Central memory CD8-positive, alpha-beta T cell (primary cell): ENCODE results near the gene PAK2.
"Not testable (repeated sequence)": the region's sequence is repeated elsewhere in the genome, so short reads cannot be mapped to it uniquely, and the experiment has no call there.

Source experiments
- ATAC-seq: fragments of 150-1000 bp; cut with Tn5 transposase; replicated peaks from 2 replicates; pipeline ENCODE4 v1.10.0; 2022; ENCODE audit warnings: mild to moderate bottlenecking, moderate FRiP score, moderate number of reproducible peaks; ENCODE audit not compliant: poor library complexity, severe bottlenecking; ENCODE audit errors: extremely low read depth
- DNase-seq, 2 donors: peaks; one replicate each; pipeline ENCODE4 v3.0.0; 2021; ENCODE audit warnings: low spot score in 2 of 2
- H3K27ac Mint-ChIP-seq: one replicate; pipeline ENCODE4 v1.8.0; 2022; ENCODE audit warnings: low read depth, mild to moderate bottlenecking, moderate library complexity, mixed read lengths
- H3K27me3 Mint-ChIP-seq: one replicate; pipeline ENCODE4 v1.8.0; 2022; ENCODE audit warnings: mixed read lengths
- H3K36me3 Mint-ChIP-seq: one replicate; pipeline ENCODE4 v1.8.0; 2022; ENCODE audit warnings: mild to moderate bottlenecking, moderate library complexity, mixed read lengths; ENCODE audit not compliant: insufficient read depth
- H3K4me1 Mint-ChIP-seq: one replicate; pipeline ENCODE4 v1.8.0; 2022; ENCODE audit warnings: mixed read lengths
- H3K4me3 Mint-ChIP-seq: one replicate; pipeline ENCODE4 v1.8.0; 2022; ENCODE audit warnings: mild to moderate bottlenecking, moderate library complexity, mixed read lengths
- H3K9me3 Mint-ChIP-seq: one replicate; pipeline ENCODE4 v1.8.0; 2022; ENCODE audit warnings: mixed read lengths

PAK2 gene

DNA sequence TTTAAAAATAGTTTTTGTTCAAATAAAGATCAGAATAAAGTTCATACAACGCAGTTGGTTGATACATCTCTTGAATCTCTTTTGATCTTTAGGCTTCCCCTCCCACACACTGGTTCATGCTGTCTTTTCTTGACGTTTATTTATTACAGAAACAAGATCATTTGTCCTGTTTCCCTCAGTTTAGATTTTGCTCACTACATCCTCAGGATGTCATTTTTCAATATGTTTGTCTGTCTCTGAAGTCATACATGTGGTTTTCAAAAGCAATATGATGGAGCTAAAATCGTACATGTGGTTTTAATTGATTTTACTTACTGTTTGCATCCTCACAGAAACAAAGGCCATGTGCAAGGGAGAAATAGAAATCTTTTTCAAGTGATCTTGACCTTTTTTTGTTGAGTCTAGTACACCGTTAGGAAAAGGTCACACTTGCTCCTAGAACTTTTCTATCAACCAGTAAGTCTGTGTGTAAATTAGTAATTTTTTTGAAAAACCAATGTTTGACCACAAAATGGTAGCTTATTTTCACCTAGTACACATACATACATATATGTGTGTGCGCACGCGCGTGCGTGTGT is 64.3 kb downstream of the PAK2 start:
- ATAC-seq (no peak), DNase-seq (no peak)
- Mint-ChIP-seq H3K4me3 (no peak overlapping the region), H3K9me3 (no peaks in the 10 kb centered on the region), H3K4me1 (no peaks in the 10 kb centered on the region), H3K36me3 (peaks cover 47% of the 10 kb centered on the region), H3K27ac (no peak overlapping the region), H3K27me3 (no peaks in the 10 kb centered on the region)

DNA sequence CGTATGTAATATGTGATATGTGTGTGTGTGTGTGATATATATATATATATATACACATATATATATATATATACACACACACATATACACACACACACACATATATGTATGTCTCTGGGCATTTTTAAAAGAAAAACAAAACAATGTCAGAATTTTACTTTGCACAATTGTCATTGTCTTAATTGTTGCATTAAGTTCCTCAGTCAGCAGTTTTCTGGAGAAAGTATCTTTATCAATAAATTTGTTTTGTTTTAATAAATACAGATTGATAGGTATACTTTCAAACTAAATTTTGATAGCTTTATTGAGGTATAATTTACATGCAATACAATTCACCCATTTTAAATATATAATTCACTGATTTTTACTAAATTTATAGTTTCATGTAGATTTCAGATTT is 65.1 kb downstream of the PAK2 start:
- Mint-ChIP-seq H3K36me3 (peaks cover 53% of the 10 kb centered on the region), H3K4me3 (no peak overlapping the region), H3K9me3 (no peaks in the 10 kb centered on the region), H3K27ac (no peak overlapping the region), H3K27me3 (no peaks in the 10 kb centered on the region), H3K4me1 (no peaks in the 10 kb centered on the region)
- DNase-seq (no peak), ATAC-seq (no peak)

DNA sequence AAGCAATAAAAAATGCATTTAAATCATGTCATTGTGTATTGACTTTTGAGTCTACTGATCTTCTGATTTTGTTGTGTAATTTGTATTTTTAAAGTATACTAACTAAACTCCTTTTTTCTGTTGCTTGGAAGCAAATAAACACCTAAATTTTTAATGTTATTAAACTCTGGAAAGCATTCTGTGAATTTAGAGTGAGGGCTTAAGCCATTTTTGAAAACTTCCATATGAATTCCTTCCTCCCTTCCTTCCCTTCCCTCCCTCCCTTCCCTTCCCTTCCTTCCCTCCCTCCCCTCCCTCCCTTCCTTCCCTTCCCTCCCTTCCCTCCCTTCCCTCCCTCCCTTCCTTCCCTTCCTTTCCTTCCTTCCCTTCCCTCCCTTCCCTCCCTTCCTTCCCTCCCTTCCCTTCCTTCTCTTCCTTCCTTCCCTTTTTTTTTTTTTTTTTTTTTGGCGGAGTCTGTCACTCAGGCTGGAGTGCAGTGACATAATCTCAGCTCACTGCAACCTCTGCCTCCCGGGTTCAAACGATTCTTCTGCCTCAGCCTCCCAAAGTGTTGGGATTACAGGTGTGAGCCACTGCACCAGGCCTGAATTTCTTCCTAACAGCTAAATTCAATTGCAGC is 71.4 kb downstream of the PAK2 start:
- no peak overlapping the region for H3K4me3 Mint-ChIP-seq
- no peaks in the 10 kb centered on the region for H3K27me3 Mint-ChIP-seq
- DNase-seq: no peak
- no peaks in the 10 kb centered on the region for H3K9me3 Mint-ChIP-seq
- H3K4me1 Mint-ChIP-seq: no peaks in the 10 kb centered on the region
- ATAC-seq: no peak
- peak overlapping the region; percentile 84 for H3K27ac Mint-ChIP-seq
- H3K36me3 Mint-ChIP-seq: peaks cover 72% of the 10 kb centered on the region

DNA sequence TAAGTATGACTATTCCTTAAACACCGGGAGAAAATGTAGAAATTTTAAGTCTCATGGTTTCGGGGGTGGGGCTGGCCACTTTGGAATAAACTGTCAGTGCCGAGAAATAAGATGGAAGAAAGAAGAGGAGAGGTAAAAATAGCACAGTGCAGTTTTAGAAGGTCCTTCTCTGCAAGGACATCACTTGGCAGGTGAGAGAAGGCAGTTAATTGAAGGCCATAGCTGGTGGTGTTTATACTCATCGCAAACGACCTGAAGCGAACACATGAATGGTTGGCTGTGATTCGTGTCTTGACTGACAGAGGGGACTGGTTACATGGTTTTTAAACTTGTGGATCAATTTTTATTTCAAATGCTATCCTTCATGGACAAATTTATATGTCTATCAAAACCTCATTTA is 73.2 kb downstream of the PAK2 start:
- ATAC-seq: no peak
- Mint-ChIP-seq H3K36me3 (peaks cover 68% of the 10 kb centered on the region), H3K4me3 (no peak overlapping the region), H3K27me3 (no peaks in the 10 kb centered on the region), H3K9me3 (no peaks in the 10 kb centered on the region), H3K27ac (no peak overlapping the region), H3K4me1 (no peaks in the 10 kb centered on the region)
- DNase-seq: no peak

DNA sequence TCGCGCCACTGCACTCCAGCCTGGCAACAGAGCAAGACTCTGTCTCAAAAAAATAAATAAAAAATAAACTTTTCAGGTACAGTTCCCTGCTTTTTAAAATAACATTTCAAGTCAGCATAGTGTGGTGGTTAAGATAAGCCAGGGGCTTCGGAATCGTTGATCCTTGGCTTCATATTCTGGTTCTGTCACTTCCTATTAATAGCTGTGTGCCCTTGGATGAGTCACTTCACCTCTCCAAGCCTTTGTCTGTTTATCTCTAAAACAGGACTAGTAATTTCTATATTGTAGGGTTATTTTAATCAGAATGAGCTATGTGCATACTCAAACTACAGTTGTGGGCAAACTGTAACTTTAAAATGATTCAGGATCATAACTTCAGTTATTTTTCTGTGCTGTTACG is 74.2 kb downstream of the PAK2 start:
- peaks cover 66% of the 10 kb centered on the region for H3K36me3 Mint-ChIP-seq
- DNase-seq (no peak), ATAC-seq (no peak)
- no peaks in the 10 kb centered on the region for H3K4me1 Mint-ChIP-seq
- H3K9me3 Mint-ChIP-seq: no peaks in the 10 kb centered on the region
- no peak overlapping the region for H3K27ac Mint-ChIP-seq
- no peak overlapping the region for H3K4me3 Mint-ChIP-seq
- H3K27me3 Mint-ChIP-seq: no peaks in the 10 kb centered on the region

DNA sequence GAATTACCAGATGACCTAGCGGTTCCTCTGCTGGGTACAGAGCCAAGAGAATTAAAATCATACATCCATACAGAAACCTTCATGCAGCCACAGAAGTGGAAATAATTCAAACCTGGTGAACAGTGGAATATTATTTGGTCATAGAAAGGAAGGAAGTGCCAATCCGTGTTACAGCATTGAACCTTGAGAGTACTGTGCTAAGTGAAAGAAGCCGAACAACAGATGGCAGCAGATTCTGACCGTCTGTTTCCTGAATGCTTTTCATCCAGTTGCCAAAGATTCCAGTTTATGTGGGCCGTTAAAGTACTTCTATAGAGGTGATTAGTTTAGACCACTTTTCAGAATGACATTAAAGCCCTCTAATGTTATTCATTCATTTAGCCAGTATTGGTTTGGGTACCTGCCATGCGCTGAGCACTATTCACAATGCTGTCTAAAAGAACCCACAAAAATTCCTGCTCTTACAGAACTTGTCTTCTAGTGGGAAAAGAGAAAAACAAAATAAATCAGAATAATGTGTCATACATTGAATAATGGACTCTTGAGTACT is 82.2 kb downstream of the PAK2 start:
- no peak for DNase-seq
- H3K9me3 Mint-ChIP-seq: no peaks in the 10 kb centered on the region
- no peak overlapping the region for H3K27ac Mint-ChIP-seq
- H3K27me3 Mint-ChIP-seq: no peaks in the 10 kb centered on the region
- H3K36me3 Mint-ChIP-seq: peaks cover 60% of the 10 kb centered on the region
- H3K4me1 Mint-ChIP-seq: no peaks in the 10 kb centered on the region
- no peak for ATAC-seq
- no peak overlapping the region for H3K4me3 Mint-ChIP-seq

DNA sequence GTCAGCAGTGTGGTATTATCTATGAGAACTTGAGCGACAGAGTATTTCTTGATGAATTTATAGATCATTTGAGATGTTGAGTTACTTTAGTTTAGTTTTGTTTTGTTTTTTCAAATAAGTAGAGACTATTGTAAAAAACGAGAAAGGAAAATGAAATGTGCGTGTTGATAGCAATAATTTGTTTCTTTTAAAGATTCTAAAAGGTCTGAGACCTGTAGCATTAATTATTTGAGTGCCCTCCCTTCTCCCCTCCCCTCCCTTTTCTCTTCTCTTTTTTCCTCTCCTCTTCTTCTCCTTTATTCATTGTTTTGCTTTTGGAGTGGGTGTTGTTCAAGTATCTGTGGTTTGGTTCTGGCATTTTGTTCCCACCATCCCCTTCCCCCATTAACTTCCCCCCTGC is 90.0 kb downstream of the PAK2 start:
- peaks cover 32% of the 10 kb centered on the region for H3K36me3 Mint-ChIP-seq

DNA sequence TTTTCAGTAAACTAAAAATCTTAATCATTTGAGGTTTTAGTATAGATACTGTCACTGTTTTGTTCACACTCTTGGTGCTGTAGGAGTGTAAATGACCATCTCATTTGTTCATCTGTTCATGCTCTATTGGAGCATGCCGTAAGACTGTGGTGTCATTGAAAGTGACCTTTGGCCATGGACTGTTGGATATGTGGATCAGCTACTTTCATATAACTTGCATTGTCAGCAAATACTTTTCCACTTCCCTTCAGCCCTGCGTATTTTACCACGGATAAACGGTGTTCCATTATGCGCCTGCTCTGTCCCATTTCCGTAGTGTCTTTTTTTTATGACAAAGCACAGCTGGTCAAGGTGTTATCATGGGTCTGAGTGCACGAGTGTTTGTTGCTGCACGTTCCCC is 95.4 kb downstream of the PAK2 start:
- no peaks in the 10 kb centered on the region for H3K4me1 Mint-ChIP-seq
- H3K36me3 Mint-ChIP-seq: peaks cover 20% of the 10 kb centered on the region
- DNase-seq: no peak
- no peak overlapping the region for H3K27ac Mint-ChIP-seq
- H3K27me3 Mint-ChIP-seq: no peaks in the 10 kb centered on the region
- ATAC-seq: no peak
- no peak overlapping the region for H3K4me3 Mint-ChIP-seq
- H3K9me3 Mint-ChIP-seq: no peaks in the 10 kb centered on the region

More for the DNA sequence above, 90.0 kb downstream of the PAK2 start:
- not testable (repeated sequence) for DNase-seq, H3K27me3 Mint-ChIP-seq, H3K27ac Mint-ChIP-seq, ATAC-seq, H3K9me3 Mint-ChIP-seq, H3K4me1 Mint-ChIP-seq, H3K4me3 Mint-ChIP-seq

DNA sequence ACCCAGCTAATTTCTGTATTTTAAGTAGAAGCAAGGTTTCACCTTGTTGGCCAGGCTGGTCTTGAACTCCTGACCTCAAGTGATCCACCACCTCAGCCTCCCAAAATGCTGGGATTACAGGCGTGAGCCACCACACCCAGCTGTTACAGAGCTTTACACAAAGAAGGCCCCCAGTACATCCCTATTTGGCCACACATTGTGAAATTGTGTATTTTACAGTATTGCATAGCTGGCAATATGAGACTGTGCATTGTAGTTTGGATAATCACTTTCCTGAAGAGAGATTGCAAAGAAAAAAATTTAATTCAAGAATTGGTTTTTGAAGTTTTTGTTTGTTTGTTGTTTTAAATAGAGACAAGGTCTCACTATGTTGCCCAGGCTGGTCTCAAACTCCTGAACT is 97.0 kb downstream of the PAK2 start:
- not testable (repeated sequence) for H3K27ac Mint-ChIP-seq, H3K4me1 Mint-ChIP-seq, DNase-seq, ATAC-seq, H3K27me3 Mint-ChIP-seq, H3K4me3 Mint-ChIP-seq, H3K9me3 Mint-ChIP-seq
- H3K36me3 Mint-ChIP-seq: peaks cover 10% of the 10 kb centered on the region

DNA sequence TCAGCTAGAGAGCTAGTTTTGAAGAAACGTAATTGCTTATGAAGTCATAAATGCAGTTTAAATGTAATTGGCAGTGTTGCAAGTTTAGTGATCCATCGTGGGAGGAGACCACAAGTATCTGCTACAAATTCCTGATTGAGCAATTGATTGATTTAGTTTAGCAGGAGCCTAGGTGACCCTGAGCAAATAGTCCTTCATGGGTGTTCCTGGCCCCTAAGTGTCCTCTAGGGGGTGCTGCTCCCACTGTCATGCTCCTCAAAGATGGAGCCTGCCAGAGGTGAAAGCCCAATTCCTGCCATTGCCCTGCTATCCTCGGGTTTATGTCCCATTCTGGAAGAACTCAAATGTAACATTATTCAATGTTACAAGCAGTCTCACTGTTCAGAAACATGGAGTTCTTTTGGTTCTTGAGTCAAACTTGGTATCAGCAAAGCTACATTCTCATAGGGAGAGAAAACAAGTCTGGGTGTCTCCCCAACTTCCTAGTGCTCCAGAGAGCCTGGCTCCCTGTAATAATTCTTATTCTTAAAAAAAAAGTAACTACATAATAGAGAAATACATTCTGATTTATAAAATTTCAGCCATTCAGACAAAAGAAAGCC is 98.3 kb downstream of the PAK2 start:
- no peak overlapping the region for H3K27ac Mint-ChIP-seq
- no peaks in the 10 kb centered on the region for H3K27me3 Mint-ChIP-seq
- H3K9me3 Mint-ChIP-seq: no peaks in the 10 kb centered on the region
- peak; percentile 54 to 55 for DNase-seq
- peaks cover 7% of the 10 kb centered on the region for H3K36me3 Mint-ChIP-seq
- ATAC-seq: peak; percentile 84
- no peaks in the 10 kb centered on the region for H3K4me1 Mint-ChIP-seq
- H3K4me3 Mint-ChIP-seq: no peak overlapping the region

DNA sequence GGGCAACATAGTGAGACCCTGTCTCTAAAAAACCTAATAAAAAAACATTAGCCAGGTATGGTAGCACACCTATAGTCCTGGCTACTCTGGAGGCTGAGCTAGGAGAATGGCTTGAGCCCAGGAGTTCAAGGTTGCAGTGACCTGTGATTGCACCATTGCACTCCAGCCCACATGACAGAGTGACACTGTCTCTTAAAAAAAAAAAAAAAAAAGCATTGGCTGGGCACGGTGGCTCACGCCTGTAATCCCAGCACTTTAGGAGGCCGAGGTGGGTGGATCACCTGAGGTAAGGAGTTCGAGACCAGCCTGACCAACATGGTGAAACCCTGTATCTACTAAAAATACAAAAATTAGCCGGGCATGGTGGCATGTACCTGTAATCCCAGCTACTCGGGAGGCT is 99.7 kb downstream of the PAK2 start:
- H3K4me1 Mint-ChIP-seq, H3K36me3 Mint-ChIP-seq, H3K27ac Mint-ChIP-seq, DNase-seq, H3K9me3 Mint-ChIP-seq, H3K27me3 Mint-ChIP-seq, H3K4me3 Mint-ChIP-seq, ATAC-seq: not testable (repeated sequence)

DNA sequence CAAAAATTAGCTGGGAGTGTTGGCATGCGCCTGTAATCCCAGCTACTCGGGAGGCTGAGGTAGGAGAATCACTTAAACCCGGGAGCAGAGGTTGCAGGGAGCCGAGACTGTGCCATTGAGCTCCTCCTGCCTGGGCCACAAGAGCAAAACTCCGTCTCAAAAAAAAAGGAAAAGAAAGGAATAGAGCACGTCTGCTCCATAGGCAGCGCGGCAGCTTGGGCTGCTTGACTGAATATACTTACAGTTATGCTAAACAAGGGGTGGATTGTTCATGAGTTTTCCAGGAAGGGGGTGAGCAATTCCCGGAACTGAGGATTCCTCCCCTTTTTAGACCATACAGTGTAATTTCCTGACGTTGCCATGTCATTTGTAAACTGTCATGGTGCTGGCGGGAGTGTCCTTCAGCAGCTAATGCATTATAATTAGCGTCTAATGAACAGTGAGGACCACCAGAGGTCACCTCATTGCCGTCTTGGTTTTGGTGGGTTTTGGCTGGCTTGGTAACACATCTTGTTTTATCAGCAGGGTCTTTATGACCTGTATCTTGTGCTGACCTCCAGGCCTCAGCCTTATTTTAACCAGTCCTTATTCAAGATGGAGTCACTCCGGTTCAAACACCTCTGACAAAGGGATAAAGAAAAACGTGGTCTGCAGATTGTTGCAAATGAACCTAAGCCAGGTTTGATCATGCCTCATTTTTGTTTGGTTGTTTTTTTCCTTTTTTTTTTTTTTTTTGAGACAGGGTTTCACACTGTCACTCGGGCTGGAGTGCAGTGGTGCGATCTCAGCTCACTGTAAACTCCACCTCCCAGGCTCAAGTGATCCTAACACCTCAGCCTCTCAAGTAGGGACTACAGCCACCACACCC is 103.1 kb downstream of the PAK2 start:
- DNase-seq (no peak), ATAC-seq (no peak)
- H3K4me1 Mint-ChIP-seq: no peaks in the 10 kb centered on the region
- H3K9me3 Mint-ChIP-seq: no peaks in the 10 kb centered on the region
- peaks cover 5% of the 10 kb centered on the region for H3K36me3 Mint-ChIP-seq
- peaks cover 9% of the 10 kb centered on the region for H3K27me3 Mint-ChIP-seq
- no peak overlapping the region for H3K4me3 Mint-ChIP-seq
- no peak overlapping the region for H3K27ac Mint-ChIP-seq
